ENCODE results near the gene POLDIP3. TPM values are rescaled to one million over a fixed set of nuclear protein-coding genes. Genes with fewer than 3 reads are reported as not detected.

The POLDIP3 gene
- total and polyA plus RNA-seq, 2 donors (not counting 3 experiments of a cell fraction or from before 2014, with no cell fraction given) = 29.3 to 60.4 TPM

DNA sequence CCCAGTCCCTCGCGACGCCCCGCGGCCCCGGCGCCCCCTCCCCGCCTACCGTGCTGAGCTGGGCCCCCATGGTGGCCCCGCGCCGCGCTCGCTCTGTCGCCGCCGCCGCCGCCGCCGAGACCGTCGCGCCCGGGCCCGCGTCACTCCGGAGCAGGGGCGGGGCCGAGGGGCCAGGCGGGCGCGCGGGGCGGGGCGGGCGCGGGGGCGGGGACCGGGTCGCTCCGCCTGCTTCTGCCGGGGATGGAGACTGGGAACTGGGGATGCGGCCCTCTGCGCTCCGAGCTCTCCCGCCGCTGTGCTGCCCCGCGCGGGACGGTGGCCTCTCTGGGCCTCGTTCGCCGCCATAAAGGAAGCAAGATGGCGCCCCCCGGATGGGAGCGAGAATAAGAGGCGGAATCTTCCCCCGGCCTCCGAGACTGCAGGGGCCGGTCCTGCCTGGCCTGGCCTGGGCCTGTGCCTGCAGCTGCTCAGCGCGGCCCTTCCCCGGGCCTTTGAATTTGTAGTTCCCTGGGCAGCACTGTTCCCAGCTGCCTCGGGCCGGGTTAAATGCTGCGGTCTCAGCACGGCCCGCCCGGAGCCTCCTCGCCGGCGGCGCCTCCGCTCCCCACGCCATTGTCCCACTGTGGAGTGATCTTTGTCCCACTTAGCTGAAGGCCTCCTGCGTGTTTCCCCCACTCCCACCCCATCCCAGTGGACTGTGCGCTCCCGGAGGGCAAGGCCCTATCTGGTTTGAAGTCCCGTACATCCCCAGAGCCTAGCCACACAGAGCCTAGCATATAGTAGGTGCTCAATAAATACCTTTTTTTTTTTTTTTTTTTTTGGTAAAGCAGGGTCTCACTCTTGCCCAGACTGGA is 34.8 kb upstream of the POLDIP3 start, which contains the start of gene CYB5R3:
CYB5R3 (minus strand) TSS at position 147 of the 854 bp plus-strand sequence; CDS start at position 70, 77 bp downstream.
- H2AFZ ChIP-seq (ENCODE audit: low read depth, low read length) = peak within 1 kb of the TSS; percentile 82
- H3K36me3 ChIP-seq (ENCODE audit: control insufficient read depth in 2 of 2, extremely low read depth in 1 of 2, insufficient read depth in 2 of 2, low read length in 2 of 2) = no peaks in the 10 kb centered on the region
- TF ChIP-seq POLR2AphosphoS5 (IDR thresholded peaks at IDR 0.05; ENCODE audit: insufficient read depth, low read depth, low read length) = peak; percentile 63
- TF ChIP-seq, protein P1, sequence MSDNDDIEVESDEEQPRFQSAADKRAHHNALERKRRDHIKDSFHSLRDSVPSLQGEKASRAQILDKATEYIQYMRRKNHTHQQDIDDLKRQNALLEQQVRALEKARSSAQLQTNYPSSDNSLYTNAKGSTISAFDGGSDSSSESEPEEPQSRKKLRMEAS (IDR thresholded peaks at IDR 0.05; ENCODE audit: insufficient read depth, insufficient read length) = no peak
- intact Hi-C loops (cut with micrococcal nuclease) = loop anchor here (1.0 to 2.0 kb wide), 2 partner anchors 15 to 28 kb away; no protein-coding TSS in a partner anchor
- H3K4me2 ChIP-seq (ENCODE audit: insufficient read depth, low read length) = peak within 1 kb of the TSS; percentile 63
- H3K4me1 ChIP-seq (ENCODE audit: control insufficient read depth, extremely low read depth, insufficient read depth, low read length) = peaks cover 37% of the 10 kb centered on the region
- H3K27ac ChIP-seq (ENCODE audit: insufficient read depth, low read depth, low read length) = peak within 1 kb of the TSS; percentile 75
- H4K20me1 ChIP-seq (replicated peaks; ENCODE audit: control insufficient read depth, extremely low read depth, insufficient read depth, low read length) = no peaks in the 10 kb centered on the region
- ChIA-PET POLR2A (interaction anchor here (0.6 to 1.4 kb wide), 5 partner anchors 8 to 37 kb away, joined by 3 to 9 read pairs (median 4); partner anchors contain the start of gene POLDIP3), CTCF (interaction anchor here (0.8 to 1.9 kb wide), 6 partner anchors 11 to 171 kb away, joined by 3 to 8 read pairs (median 4); no protein-coding TSS in a partner anchor)
- H3K79me2 ChIP-seq (ENCODE audit: control insufficient read depth, insufficient read depth, low read length) = peaks cover 40% of the 10 kb centered on the region
- peak; percentile 81 for DNase-seq (ENCODE audit: low read depth, low spot score)
- TSS peak; percentile 97 for BruUV-seq (replicated peaks)
- no peaks in the 10 kb centered on the region for H3K27me3 ChIP-seq (ENCODE audit: control insufficient read depth in 2 of 2, insufficient read depth in 2 of 2, low read length in 2 of 2)
- H3K4me3 ChIP-seq (replicated peaks in 1 of 3; ENCODE audit: insufficient read depth in 1 of 3, low read depth in 1 of 3, low read length in 3 of 3) = peak within 1 kb of the TSS; percentile 5 to 92 (median 42)
- dilution Hi-C loops (cut with MboI; ENCODE audit: extremely low pct_ligation_motif_present, low sequenced_read_pairs) = no loop called here
- no peaks in the 10 kb centered on the region for H3K9me3 ChIP-seq (replicated peaks; ENCODE audit: control insufficient read depth, insufficient read depth, low read length)
- peak within 1 kb of the TSS; percentile 84 for H3K9ac ChIP-seq (replicated peaks; ENCODE audit: extremely low read depth, insufficient read depth, low read length)
- peak; percentile 80 for FAIRE-seq
- H3K9me1 ChIP-seq (replicated peaks; ENCODE audit: control insufficient read depth, extremely low read depth, insufficient read depth, low read length) = no peaks in the 10 kb centered on the region
